ENCODE data around the gene IGFBP4. TPM values are rescaled to one million over a fixed set of nuclear protein-coding genes. Genes with fewer than 3 reads are reported as not detected.
"Not testable (repeated sequence)": the region's sequence is repeated elsewhere in the genome, so short reads cannot be mapped to it uniquely, and the experiment has no call there.

The IGFBP4 gene
- total and polyA plus RNA-seq, 4 experiments from 2014 or later, result 3.3 to 6.1 (median 5.5) TPM

- Mint-ChIP-seq H3K9me3 (no peaks in the 10 kb centered on the region), H3K36me3 (no peaks in the 10 kb centered on the region), H3K27me3 (no peaks in the 10 kb centered on the region), H3K27ac (peak overlapping the region in 1 of 7 donors; percentile 9), H3K4me3 (no peak overlapping the region), H3K4me1 (peaks cover 0 to 6% (median 2%) of the 10 kb centered on the region in 4 donors)
- no peaks in the 10 kb centered on the region for H3K27me3 ChIP-seq (ENCODE audit: insufficient read depth, low read length)
- H3K4me1 ChIP-seq (ENCODE audit: insufficient read depth, low read length), result peaks cover under 1% of the 10 kb centered on the region
- intact Hi-C loops (cut with micrococcal nuclease), result loop anchor here (10.0 kb wide), 1 partner anchor 205 kb away; no protein-coding TSS in a partner anchor
- no peaks in the 10 kb centered on the region for H3K36me3 ChIP-seq (ENCODE audit: insufficient read depth, low read length)
- ChIA-PET CTCF (ENCODE audit: partially characterized antibody) (interaction anchor here (1.1 to 8.5 kb wide), 5 partner anchors 10 to 123 kb away, joined by 3 to 72 read pairs (median 7); partner anchors contain the start of gene IGFBP4), POLR2A (ENCODE audit: partially characterized antibody) (interaction anchor here (1.4 to 1.8 kb wide), 3 partner anchors 8 to 131 kb away, joined by 3 to 7 read pairs (median 5); partner anchors contain the start of gene TOP2A)
- no peak overlapping the region for H3K4me3 ChIP-seq (ENCODE audit: low read length in 2 of 2)
- H3K27ac ChIP-seq (ENCODE audit: low read depth, low read length), result no peak overlapping the region
- H3K9me3 ChIP-seq (ENCODE audit: control insufficient read depth in 1 of 2, low read length in 2 of 2), result no peaks in the 10 kb centered on the region
- DNase-seq, result no peak
Observed at GRCh38 chr17:40410082-40410481, 33.2 kb upstream of the IGFBP4 start.

- peak overlapping the region in 1 of 7 donors; percentile 43 for H3K27ac Mint-ChIP-seq
- no peaks in the 10 kb centered on the region for H3K36me3 Mint-ChIP-seq
- DNase-seq, result no peak
- Histone ChIP-seq H3K4me3 (ENCODE audit: low read length in 2 of 2) (no peak overlapping the region), H3K36me3 (ENCODE audit: insufficient read depth, low read length) (no peaks in the 10 kb centered on the region), H3K4me1 (ENCODE audit: insufficient read depth, low read length) (peaks cover 14% of the 10 kb centered on the region), H3K27me3 (ENCODE audit: insufficient read depth, low read length) (no peaks in the 10 kb centered on the region), H3K9me3 (ENCODE audit: control insufficient read depth in 1 of 2, low read length in 2 of 2) (no peaks in the 10 kb centered on the region), H3K27ac (ENCODE audit: low read depth, low read length) (no peak overlapping the region)
- H3K27me3 Mint-ChIP-seq, result no peaks in the 10 kb centered on the region
- intact Hi-C loops (cut with micrococcal nuclease), result loop anchor here (10.0 kb wide), 1 partner anchor 207 kb away; no protein-coding TSS in a partner anchor
- POLR2A ChIA-PET (ENCODE audit: partially characterized antibody), result interaction anchor here (1.0 kb wide), 2 partner anchors 8 to 57 kb away, joined by 3 read pairs; no protein-coding TSS in a partner anchor
- CTCF ChIA-PET (ENCODE audit: partially characterized antibody), result interaction anchor here (1.3 to 8.5 kb wide), 10 partner anchors 12 to 209 kb away, joined by 3 to 72 read pairs (median 6); partner anchors contain the start of gene IGFBP4
- no peak overlapping the region for H3K4me3 Mint-ChIP-seq
- H3K4me1 Mint-ChIP-seq, result peaks cover 7 to 14% (median 9%) of the 10 kb centered on the region in 4 donors
- H3K9me3 Mint-ChIP-seq, result no peaks in the 10 kb centered on the region
Observed at GRCh38 chr17:40411821-40412220, 31.4 kb upstream of the IGFBP4 start.

- Histone ChIP-seq H3K27me3 (ENCODE audit: insufficient read depth, low read length) (no peaks in the 10 kb centered on the region), H3K36me3 (ENCODE audit: insufficient read depth, low read length) (no peaks in the 10 kb centered on the region), H3K4me3 (ENCODE audit: low read length in 2 of 2) (no peak overlapping the region), H3K4me1 (ENCODE audit: insufficient read depth, low read length) (peaks cover 20% of the 10 kb centered on the region), H3K27ac (ENCODE audit: low read depth, low read length) (no peak overlapping the region), H3K9me3 (ENCODE audit: control insufficient read depth in 1 of 2, low read length in 2 of 2) (no peaks in the 10 kb centered on the region)
- Mint-ChIP-seq H3K27me3 (no peaks in the 10 kb centered on the region), H3K9me3 (no peaks in the 10 kb centered on the region), H3K4me3 (no peak overlapping the region), H3K27ac (no peak overlapping the region), H3K4me1 (peaks cover 10 to 22% (median 16%) of the 10 kb centered on the region in 4 donors), H3K36me3 (peaks cover 0 to 3% of the 10 kb centered on the region in 2 donors)
- CTCF ChIA-PET (ENCODE audit: partially characterized antibody), result interaction anchor here (0.8 to 8.5 kb wide), 10 partner anchors 13 to 210 kb away, joined by 3 to 72 read pairs (median 6); partner anchors contain the start of gene IGFBP4
- DNase-seq, result no peak
- intact Hi-C loops (cut with micrococcal nuclease), result loop anchor here (10.0 kb wide), 1 partner anchor 208 kb away; no protein-coding TSS in a partner anchor
- POLR2A ChIA-PET (ENCODE audit: partially characterized antibody), result interaction anchor here (1.0 kb wide), 1 partner anchor 58 kb away, joined by 3 read pairs; no protein-coding TSS in a partner anchor
Observed at GRCh38 chr17:40412880-40413279, 30.4 kb upstream of the IGFBP4 start.

GRCh38 chr17:40414312-40414711 lies 28.9 kb upstream of the IGFBP4 start:
- not testable (repeated sequence) for H3K27me3 Mint-ChIP-seq; H3K4me3 Mint-ChIP-seq; DNase-seq; H3K4me3 ChIP-seq (ENCODE audit: low read length in 2 of 2); H3K36me3 ChIP-seq (ENCODE audit: insufficient read depth, low read length); H3K27ac ChIP-seq (ENCODE audit: low read depth, low read length); H3K9me3 Mint-ChIP-seq; H3K9me3 ChIP-seq (ENCODE audit: control insufficient read depth in 1 of 2, low read length in 2 of 2); H3K27me3 ChIP-seq (ENCODE audit: insufficient read depth, low read length); H3K36me3 Mint-ChIP-seq; H3K27ac Mint-ChIP-seq
- ChIA-PET CTCF (ENCODE audit: partially characterized antibody) (interaction anchor here (0.9 to 8.5 kb wide), 16 partner anchors 7 to 146 kb away, joined by 3 to 72 read pairs (median 6); partner anchors contain the start of gene IGFBP4), POLR2A (ENCODE audit: partially characterized antibody) (interaction anchor here (0.9 kb wide), 1 partner anchor 118 kb away, joined by 4 read pairs; no protein-coding TSS in a partner anchor)
- peaks cover 13 to 32% (median 23%) of the 10 kb centered on the region in 4 donors for H3K4me1 Mint-ChIP-seq
- intact Hi-C loops (cut with micrococcal nuclease), result loop anchor here (10.0 kb wide), 1 partner anchor 210 kb away; no protein-coding TSS in a partner anchor
- peaks cover 30% of the 10 kb centered on the region for H3K4me1 ChIP-seq (ENCODE audit: insufficient read depth, low read length)

- no peaks in the 10 kb centered on the region for H3K9me3 Mint-ChIP-seq
- peak in 4 of 5 donors; percentile 52 to 59 (median 56) for DNase-seq
- H3K4me3 Mint-ChIP-seq, result peak overlapping the region in 2 of 8 donors; percentile 61 to 69
- POLR2A ChIA-PET (ENCODE audit: partially characterized antibody), result interaction anchor here (0.8 to 3.6 kb wide), 3 partner anchors 11 to 144 kb away, joined by 4 to 23 read pairs (median 21); no protein-coding TSS in a partner anchor
- Histone ChIP-seq H3K27me3 (ENCODE audit: insufficient read depth, low read length) (no peaks in the 10 kb centered on the region), H3K4me1 (ENCODE audit: insufficient read depth, low read length) (peaks cover 37% of the 10 kb centered on the region), H3K36me3 (ENCODE audit: insufficient read depth, low read length) (no peaks in the 10 kb centered on the region), H3K9me3 (ENCODE audit: control insufficient read depth in 1 of 2, low read length in 2 of 2) (no peaks in the 10 kb centered on the region), H3K4me3 (ENCODE audit: low read length in 2 of 2) (no peak overlapping the region), H3K27ac (ENCODE audit: low read depth, low read length) (no peak overlapping the region)
- CTCF ChIA-PET (ENCODE audit: partially characterized antibody), result interaction anchor here (0.7 to 8.5 kb wide), 23 partner anchors 8 to 144 kb away, joined by 3 to 72 read pairs (median 5); partner anchors contain the start of gene IGFBP4
- H3K27me3 Mint-ChIP-seq, result no peaks in the 10 kb centered on the region
- peaks cover 0 to 4% of the 10 kb centered on the region in 2 donors for H3K36me3 Mint-ChIP-seq
- intact Hi-C loops (cut with micrococcal nuclease), result loop anchor here (1.0 to 10.0 kb wide), 5 partner anchors 16 to 211 kb away; partner anchors contain the start of gene CDC6
- peaks cover 16 to 38% (median 28%) of the 10 kb centered on the region in 4 donors for H3K4me1 Mint-ChIP-seq
- peak overlapping the region in 2 of 7 donors; percentile 29 to 75 for H3K27ac Mint-ChIP-seq
Observed at GRCh38 chr17:40415390-40415789, 27.9 kb upstream of the IGFBP4 start.

- Histone ChIP-seq H3K9me3 (ENCODE audit: control insufficient read depth in 1 of 2, low read length in 2 of 2) (no peaks in the 10 kb centered on the region), H3K27me3 (ENCODE audit: insufficient read depth, low read length) (no peaks in the 10 kb centered on the region), H3K36me3 (ENCODE audit: insufficient read depth, low read length) (no peaks in the 10 kb centered on the region), H3K27ac (ENCODE audit: low read depth, low read length) (peak overlapping the region; percentile 49), H3K4me1 (ENCODE audit: insufficient read depth, low read length) (peaks cover 37% of the 10 kb centered on the region), H3K4me3 (ENCODE audit: low read length in 2 of 2) (no peak overlapping the region)
- ChIA-PET CTCF (ENCODE audit: partially characterized antibody) (interaction anchor here (0.8 to 8.5 kb wide), 18 partner anchors 10 to 145 kb away, joined by 3 to 72 read pairs (median 5); partner anchors contain the start of gene IGFBP4), POLR2A (ENCODE audit: partially characterized antibody) (interaction anchor here (1.1 to 5.5 kb wide), 7 partner anchors 10 to 199 kb away, joined by 4 to 61 read pairs (median 7); no protein-coding TSS in a partner anchor)
- Mint-ChIP-seq H3K27ac (peak overlapping the region in 4 of 7 donors; percentile 26 to 97 (median 58)), H3K4me3 (peak overlapping the region; percentile 90 to 97 (median 95)), H3K36me3 (peaks cover 0 to 4% of the 10 kb centered on the region in 2 donors), H3K27me3 (no peaks in the 10 kb centered on the region), H3K9me3 (no peaks in the 10 kb centered on the region), H3K4me1 (peaks cover 15 to 35% (median 27%) of the 10 kb centered on the region in 4 donors)
- DNase-seq, result no peak
- intact Hi-C loops (cut with micrococcal nuclease), result loop anchor here (1.0 to 10.0 kb wide), 5 partner anchors 58 to 212 kb away; partner anchors contain the start of gene CDC6
Observed at GRCh38 chr17:40416671-40417070, 26.6 kb upstream of the IGFBP4 start.
